SK-N-SH treated with all-trans-retinoic acid at 6 μM for 48 hours (cell line): ENCODE measurements around the gene CHP2.

Source experiments
- ATAC-seq: fragments of 200-7000 bp; cut with Tn5 transposase; 3 replicates; pipeline ENCODE4 v1.9.1; 2020; ENCODE audit warnings: mild to moderate bottlenecking, moderate library complexity
- ARNTL ChIP-seq: fragments of 450-650 bp; formaldehyde crosslinking; IDR thresholded peaks from 2 replicates; pipeline ENCODE4 v1.5.0; 2020; ENCODE audit warnings: low read depth, mild to moderate bottlenecking, moderate library complexity, borderline replicate concordance
- BACH2 ChIP-seq: fragments of 250-450 bp; sonication (Bioruptor Pico); IDR thresholded peaks from 2 replicates; pipeline ENCODE4 v1.9.0; 2021; ENCODE audit warnings: mild to moderate bottlenecking, borderline replicate concordance
- CREB5 ChIP-seq: fragments of 250-450 bp; sonication (Bioruptor Pico); IDR thresholded peaks from 2 replicates; pipeline ENCODE4 v1.5.1; 2020; ENCODE audit warnings: low read depth, mild to moderate bottlenecking, moderate library complexity
- CSDC2 ChIP-seq: fragments of 250-450 bp; sonication (Bioruptor Pico); IDR thresholded peaks from 2 replicates; pipeline ENCODE4 v1.5.0; 2020; ENCODE audit warnings: mild to moderate bottlenecking, moderate library complexity
- ESRRG ChIP-seq: fragments of 250-450 bp; sonication (Bioruptor Pico); IDR thresholded peaks from 2 replicates; pipeline ENCODE4 v1.6.1; 2021; ENCODE audit warnings: mild to moderate bottlenecking
- GLIS3 ChIP-seq: fragments of 250-450 bp; sonication (Bioruptor Pico); IDR thresholded peaks from 2 replicates; pipeline ENCODE4 v1.5.0; 2020; ENCODE audit warnings: mild to moderate bottlenecking, moderate library complexity
- OSR1 ChIP-seq: fragments of 250-450 bp; sonication (Bioruptor Pico); IDR thresholded peaks from 2 replicates; pipeline ENCODE4 v1.8.0; 2022; ENCODE audit warnings: moderate library complexity, mild to moderate bottlenecking, inconsistent platforms
- POU6F1 ChIP-seq: fragments of 250-450 bp; sonication (Bioruptor Pico); IDR thresholded peaks from 2 replicates; pipeline ENCODE4 v1.8.0; 2021; ENCODE audit warnings: low read depth, mild to moderate bottlenecking, moderate library complexity, borderline replicate concordance
- PPARA ChIP-seq: fragments of 250-450 bp; sonication (Bioruptor Pico); IDR thresholded peaks from 2 replicates; pipeline ENCODE4 v1.5.0; 2020; ENCODE audit warnings: mild to moderate bottlenecking, borderline replicate concordance
- RARB ChIP-seq: fragments of 250-450 bp; sonication (Bioruptor Pico); IDR thresholded peaks from 2 replicates; pipeline ENCODE4 v1.8.0; 2021; ENCODE audit warnings: mild to moderate bottlenecking, moderate library complexity
- SNAI2 ChIP-seq: fragments of 250-450 bp; sonication (Bioruptor Pico); IDR thresholded peaks from 2 replicates; pipeline ENCODE4 v1.5.0; 2020; ENCODE audit warnings: mild to moderate bottlenecking, moderate library complexity
- TCF4 ChIP-seq: fragments of 250-450 bp; sonication (Bioruptor Pico); IDR thresholded peaks from 2 replicates; pipeline ENCODE4 v1.8.0; 2021; ENCODE audit warnings: mild to moderate bottlenecking, moderate library complexity, borderline replicate concordance
- TSHZ2 ChIP-seq: fragments of 250-450 bp; sonication (Bioruptor Pico); IDR thresholded peaks from 2 replicates; pipeline ENCODE4 v1.5.0; 2020; ENCODE audit warnings: mild to moderate bottlenecking, moderate library complexity
- ZC3H10 ChIP-seq: fragments of 250-450 bp; sonication (Bioruptor Pico); IDR thresholded peaks from 2 replicates; pipeline ENCODE4 v1.5.1; 2021; ENCODE audit warnings: mild to moderate bottlenecking, moderate library complexity
- ZFP3 ChIP-seq: fragments of 250-450 bp; sonication (Bioruptor Pico); IDR thresholded peaks from 2 replicates; pipeline ENCODE4 v1.5.0; 2020; ENCODE audit warnings: mild to moderate bottlenecking, moderate library complexity
- ZFP30 ChIP-seq: fragments of 450-650 bp; formaldehyde crosslinking; IDR thresholded peaks from 2 replicates; pipeline ENCODE4 v1.5.0; 2022; ENCODE audit warnings: mild to moderate bottlenecking, moderate library complexity
- ZNF565 ChIP-seq: fragments of 450-650 bp; formaldehyde crosslinking; conservative IDR thresholded peaks from 2 replicates; pipeline ENCODE4 v1.5.0; 2020; ENCODE audit warnings: low read depth, mild to moderate bottlenecking, moderate library complexity
- TF ChIP-seq, protein P1 (sequence below): fragments of 250-450 bp; sonication (Bioruptor Pico); IDR thresholded peaks from 2 replicates; pipeline ENCODE4 v1.8.0; 2020; ENCODE audit warnings: mild to moderate bottlenecking, moderate library complexity, borderline replicate concordance

Gene CHP2

DNA sequence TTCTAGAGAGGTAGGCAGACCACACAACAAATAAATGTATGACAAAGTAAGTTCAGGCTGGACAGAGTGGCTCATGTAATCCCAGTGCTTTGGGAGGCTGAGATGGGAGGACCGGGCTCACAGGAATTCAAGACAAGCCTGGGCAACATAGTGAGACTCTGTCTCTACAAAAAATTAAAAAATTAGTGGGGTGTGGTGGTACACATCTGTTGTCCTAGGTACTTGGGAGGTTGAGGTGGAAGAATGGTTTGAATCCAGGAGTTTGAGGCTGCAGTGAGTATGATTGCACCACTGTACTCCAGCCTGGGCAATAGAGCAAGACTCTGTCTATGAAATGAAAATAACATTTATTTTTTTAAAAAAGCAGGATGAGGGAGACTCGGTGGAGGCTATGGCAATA lies 18.5 kb downstream of the CHP2 start:
- TF ChIP-seq CSDC2 (CRISPR knock-in tag) (no peak), RARB (CRISPR knock-in tag) (no peak), BACH2 (CRISPR knock-in tag) (no peak), OSR1 (no peak), ZNF565 (CRISPR knock-in tag) (no peak), GLIS3 (no peak), POU6F1 (CRISPR knock-in tag) (no peak), ARNTL (CRISPR knock-in tag) (no peak), PPARA (CRISPR knock-in tag) (no peak), ZFP30 (CRISPR knock-in tag) (no peak), ZFP3 (CRISPR knock-in tag) (no peak), CREB5 (no peak), TSHZ2 (no peak)
- ATAC-seq, result no peak

DNA sequence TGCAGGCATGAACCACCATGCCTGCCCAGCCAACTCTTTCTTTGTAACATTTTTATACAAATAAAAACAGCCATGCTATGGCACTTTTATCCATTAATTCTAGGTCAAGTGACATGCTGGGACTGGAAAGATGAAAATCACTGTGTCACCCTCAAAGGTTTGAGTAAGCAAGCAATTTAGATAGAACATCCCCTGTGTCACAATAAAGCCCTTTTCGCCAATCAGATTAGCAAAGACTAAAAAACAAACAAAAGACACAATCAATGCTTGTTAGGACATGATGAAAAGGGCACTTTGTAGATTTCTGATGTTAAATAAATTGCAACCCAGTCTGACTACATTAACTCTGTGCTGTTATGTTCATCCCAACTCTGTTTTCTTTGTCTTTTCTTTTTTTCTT lies 26.4 kb downstream of the CHP2 start:
- no peak for ATAC-seq
- TF ChIP-seq OSR1 (no peak), BACH2 (CRISPR knock-in tag) (no peak)

GRCh38 chr16:23784811-23785447 lies 30.1 kb downstream of the CHP2 start:
- no peak for TF ChIP-seq POU6F1 (CRISPR knock-in tag)
- no peak for TF ChIP-seq PPARA (CRISPR knock-in tag)
- no peak for TF ChIP-seq CSDC2 (CRISPR knock-in tag)
- TF ChIP-seq TCF4, result no peak
- no peak for TF ChIP-seq ZFP3 (CRISPR knock-in tag)
- TF ChIP-seq BACH2 (CRISPR knock-in tag), result no peak
- no peak for TF ChIP-seq ARNTL (CRISPR knock-in tag)
- no peak for ATAC-seq

DNA sequence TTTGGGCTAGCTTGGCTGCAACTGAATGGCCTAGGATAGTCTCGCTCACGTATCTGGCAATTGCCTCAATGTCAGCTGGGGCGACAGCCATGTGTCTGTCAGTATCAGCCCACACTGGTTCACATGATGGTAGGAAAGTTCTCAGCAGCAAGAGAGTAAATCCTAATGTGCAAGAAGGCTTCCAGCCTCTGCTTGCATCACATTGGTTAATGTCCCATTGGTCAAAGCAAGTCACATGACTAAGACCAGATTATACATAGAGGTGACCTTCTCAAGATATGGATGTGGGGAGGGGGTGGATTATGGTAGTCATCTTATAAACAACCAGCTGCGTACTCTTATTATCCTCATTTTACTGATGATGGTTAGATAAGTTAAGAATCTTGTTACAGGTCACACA lies 31.0 kb downstream of the CHP2 start:
- no peak for ATAC-seq
- TF ChIP-seq CSDC2 (CRISPR knock-in tag) (no peak), ZFP3 (CRISPR knock-in tag) (no peak), RARB (CRISPR knock-in tag) (no peak), POU6F1 (CRISPR knock-in tag) (no peak), ZFP30 (CRISPR knock-in tag) (no peak), ZC3H10 (no peak), PPARA (CRISPR knock-in tag) (no peak), ARNTL (CRISPR knock-in tag) (no peak), OSR1 (no peak), TSHZ2 (no peak), ZNF565 (CRISPR knock-in tag) (no peak), ESRRG (CRISPR knock-in tag) (no peak), SNAI2 (CRISPR knock-in tag) (no peak), BACH2 (CRISPR knock-in tag) (no peak)
- TF ChIP-seq, protein P1, sequence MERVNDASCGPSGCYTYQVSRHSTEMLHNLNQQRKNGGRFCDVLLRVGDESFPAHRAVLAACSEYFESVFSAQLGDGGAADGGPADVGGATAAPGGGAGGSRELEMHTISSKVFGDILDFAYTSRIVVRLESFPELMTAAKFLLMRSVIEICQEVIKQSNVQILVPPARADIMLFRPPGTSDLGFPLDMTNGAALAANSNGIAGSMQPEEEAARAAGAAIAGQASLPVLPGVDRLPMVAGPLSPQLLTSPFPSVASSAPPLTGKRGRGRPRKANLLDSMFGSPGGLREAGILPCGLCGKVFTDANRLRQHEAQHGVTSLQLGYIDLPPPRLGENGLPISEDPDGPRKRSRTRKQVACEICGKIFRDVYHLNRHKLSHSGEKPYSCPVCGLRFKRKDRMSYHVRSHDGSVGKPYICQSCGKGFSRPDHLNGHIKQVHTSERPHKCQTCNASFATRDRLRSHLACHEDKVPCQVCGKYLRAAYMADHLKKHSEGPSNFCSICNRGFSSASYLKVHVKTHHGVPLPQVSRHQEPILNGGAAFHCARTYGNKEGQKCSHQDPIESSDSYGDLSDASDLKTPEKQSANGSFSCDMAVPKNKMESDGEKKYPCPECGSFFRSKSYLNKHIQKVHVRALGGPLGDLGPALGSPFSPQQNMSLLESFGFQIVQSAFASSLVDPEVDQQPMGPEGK (CRISPR knock-in tag), result no peak
